Type B pancreatic cell (in vitro differentiated cells): ENCODE results near the gene USP38. TPM values are rescaled to one million over a fixed set of nuclear protein-coding genes. Genes with fewer than 3 reads are reported as not detected.
A peak's percentile ranks its signal among the peaks of the same experiment; 100 is the strongest.

Experiments
- DNase-seq: peaks from one replicate; pipeline ENCODE4 v3.0.0; 2021; ENCODE audit warnings: mixed read lengths; ENCODE audit not compliant: unreplicated experiment; ENCODE audit errors: extremely low spot score
- H3K27ac Mint-ChIP-seq: 2 replicates; pipeline ENCODE4 v1.8.0; 2021; ENCODE audit warnings: mild to moderate bottlenecking, mixed read lengths
- H3K27me3 Mint-ChIP-seq: 2 replicates; pipeline ENCODE4 v1.8.0; 2021; ENCODE audit warnings: mixed read lengths
- H3K36me3 Mint-ChIP-seq: 2 replicates; pipeline ENCODE4 v1.8.0; 2021; ENCODE audit warnings: mixed read lengths
- H3K4me1 Mint-ChIP-seq: one replicate; pipeline ENCODE4 v1.8.0; 2021; ENCODE audit warnings: mixed read lengths; ENCODE audit not compliant: unreplicated experiment
- H3K4me3 Mint-ChIP-seq: 2 replicates; pipeline ENCODE4 v1.8.0; 2021; ENCODE audit warnings: mild to moderate bottlenecking, mixed read lengths
- H3K9me3 Mint-ChIP-seq: 2 replicates; pipeline ENCODE4 v1.8.0; 2021; ENCODE audit warnings: mixed read lengths
- CTCF ChIP-seq: fragments of 200-600 bp; sonication (generic); conservative IDR thresholded peaks from 2 replicates; pipeline ENCODE4 v1.5.0; 2021; ENCODE audit warnings: antibody characterized with exemption, mild to moderate bottlenecking
- long read RNA-seq: library from polyadenylated mRNA; unstranded; transcript quantifications from one replicate; pipeline ENCODE4 v2.0.0, GENCODE V29; 2020
- total RNA-seq: library from RNA; stranded (reverse); gene quantifications from 2 replicates; pipeline ENCODE4 v1.2.1, GENCODE V29; 2021; ENCODE audit warnings: low replicate concordance

USP38 gene
- 21.9 and 23.8 TPM in 2 replicates for total RNA-seq
- long read RNA-seq, full-length matches to known transcripts, result 4 of 17 reads
- long read RNA-seq, partial matches to known transcripts, result 12 of 17 reads
- long read RNA-seq, other reads (novel, unspliced or antisense), result 1 of 17 reads

GRCh38 chr4:143184503-143185252 lies at the start of gene USP38:
USP38 (plus strand) TSS chr4:143184917; CDS start chr4:143185451, 534 bp downstream.
- no peaks in the 10 kb centered on the region for H3K27me3 Mint-ChIP-seq
- DNase-seq, result peak; percentile 87
- H3K4me1 Mint-ChIP-seq, result peaks cover 32% of the 10 kb centered on the region
- H3K36me3 Mint-ChIP-seq, result peaks cover 3% of the 10 kb centered on the region
- no peaks in the 10 kb centered on the region for H3K9me3 Mint-ChIP-seq
- peak; percentile 19 for TF ChIP-seq CTCF
- peak within 1 kb of the TSS; percentile 97 for H3K27ac Mint-ChIP-seq
- peak within 1 kb of the TSS; percentile 93 for H3K4me3 Mint-ChIP-seq

- no peak for TF ChIP-seq CTCF
- Mint-ChIP-seq H3K4me1 (no peaks in the 10 kb centered on the region), H3K36me3 (no peaks in the 10 kb centered on the region), H3K27ac (no peak overlapping the region), H3K27me3 (no peaks in the 10 kb centered on the region), H3K9me3 (no peaks in the 10 kb centered on the region), H3K4me3 (no peak overlapping the region)
- DNase-seq, result no peak
Measured at GRCh38 chr4:143135358-143135757, 49.4 kb upstream of the USP38 start.

- Mint-ChIP-seq H3K4me1 (no peaks in the 10 kb centered on the region), H3K27me3 (no peaks in the 10 kb centered on the region), H3K9me3 (peaks cover 22% of the 10 kb centered on the region), H3K27ac (no peak overlapping the region), H3K36me3 (no peaks in the 10 kb centered on the region), H3K4me3 (no peak overlapping the region)
- no peak for TF ChIP-seq CTCF
- DNase-seq, result no peak
Measured at GRCh38 chr4:143140696-143141095, 44.0 kb upstream of the USP38 start.

GRCh38 chr4:143148521-143148920 lies 36.2 kb upstream of the USP38 start:
- no peak overlapping the region for H3K4me3 Mint-ChIP-seq
- no peaks in the 10 kb centered on the region for H3K27me3 Mint-ChIP-seq
- H3K36me3 Mint-ChIP-seq, result peaks cover 2% of the 10 kb centered on the region
- no peak for TF ChIP-seq CTCF
- H3K27ac Mint-ChIP-seq, result no peak overlapping the region
- DNase-seq, result no peak
- peaks cover 24% of the 10 kb centered on the region for H3K9me3 Mint-ChIP-seq
- no peaks in the 10 kb centered on the region for H3K4me1 Mint-ChIP-seq

GRCh38 chr4:143156853-143157252 lies 27.9 kb upstream of the USP38 start:
- Mint-ChIP-seq H3K9me3 (peaks cover 23% of the 10 kb centered on the region), H3K36me3 (peaks cover 6% of the 10 kb centered on the region), H3K4me3 (no peak overlapping the region), H3K27me3 (no peaks in the 10 kb centered on the region), H3K27ac (no peak overlapping the region), H3K4me1 (no peaks in the 10 kb centered on the region)
- no peak for DNase-seq
- TF ChIP-seq CTCF, result no peak
